H1 (cell line): ENCODE data around the gene OTP. TPM values are rescaled to one million over a fixed set of nuclear protein-coding genes. Genes with fewer than 3 reads are reported as not detected.

ENCODE experiments used
- CTCF ChIA-PET: fragments of 300-600 bp; sonication (Branson Sonifier 250); formaldehyde crosslinking; loops from one replicate; lab custom pipeline; 2021; ENCODE audit not compliant: partially characterized antibody; lab: Charles Lee
- POLR2A ChIA-PET: fragments of 300-600 bp; sonication (Branson Sonifier 250); formaldehyde crosslinking; loops from one replicate; lab custom pipeline; 2021; ENCODE audit warnings: inconsistent platforms; ENCODE audit not compliant: partially characterized antibody; lab: Charles Lee
- DNase-seq, 2 experiments: peaks; one replicate each; pipeline versions ENCODE4 v3.0.0 to v3.0.0-alpha.2; 2010 to 2022; ENCODE audit warnings: low spot score in 2 of 2, low read depth in 1 of 2, mixed read lengths in 1 of 2
- FAIRE-seq: peaks from 2 replicates; lab custom pipeline; 2011; peaks lifted over from hg19 to GRCh38; lab: Jason Lieb, UNC
- H2AFZ ChIP-seq: 2 replicates; pipeline ENCODE4 v1.8.1; 2012; ENCODE audit warnings: low read length, inconsistent platforms
- H2AK5ac ChIP-seq: 2 replicates; pipeline ENCODE4 v1.6.1; 2013; ENCODE audit warnings: low read depth, low read length
- H2BK120ac ChIP-seq: replicated peaks from 2 replicates; pipeline ENCODE3; 2013; ENCODE audit warnings: low read depth, low read length, inconsistent platforms
- H2BK12ac ChIP-seq: 2 replicates; pipeline ENCODE4 v1.6.1; 2013; ENCODE audit warnings: low read depth, low read length
- H2BK15ac ChIP-seq: 2 replicates; pipeline ENCODE4 v1.6.1; 2013; ENCODE audit warnings: low read length
- H2BK20ac ChIP-seq: 2 replicates; pipeline ENCODE4 v1.6.1; 2013; ENCODE audit warnings: low read length
- H2BK5ac ChIP-seq: 2 replicates; pipeline ENCODE4 v1.6.1; 2013; ENCODE audit warnings: low read depth, low read length
- H3K14ac ChIP-seq: 2 replicates; pipeline ENCODE4 v1.6.1; 2013; ENCODE audit warnings: inconsistent platforms; ENCODE audit not compliant: insufficient read length
- H3K18ac ChIP-seq: 2 replicates; pipeline ENCODE4 v1.6.1; 2013; ENCODE audit warnings: low read length; ENCODE audit errors: extremely low read depth
- H3K23ac ChIP-seq: 2 replicates; pipeline ENCODE4 v1.6.1; 2013; ENCODE audit warnings: inconsistent platforms; ENCODE audit not compliant: insufficient read length
- H3K23me2 ChIP-seq: 2 replicates; pipeline ENCODE4 v1.6.1; 2013; ENCODE audit warnings: low read depth, low read length
- H3K27ac ChIP-seq: 2 replicates; pipeline ENCODE4 v1.6.1; 2011; ENCODE audit warnings: low read depth, low read length, inconsistent platforms
- H3K27me3 ChIP-seq, 4 experiments: replicated peaks in 1 of 4; 1 replicate in 1 of 4; 2 replicates in 3 of 4; pipeline versions ENCODE4 v1.6.1 to v1.8.1; 2011 to 2013; ENCODE audit warnings: low read length in 3 of 4, mild to moderate bottlenecking in 3 of 4, inconsistent platforms in 2 of 4, mixed read lengths in 2 of 4, moderate library complexity in 1 of 4; ENCODE audit not compliant: control insufficient read depth in 3 of 4, insufficient read depth in 3 of 4; ENCODE audit errors: extremely low read depth in 1 of 4
- H3K36me3 ChIP-seq, 4 experiments: 2 replicates each; pipeline versions ENCODE4 v1.6.1 to v1.8.1; 2011 to 2013; ENCODE audit warnings: mild to moderate bottlenecking in 4 of 4, low read length in 3 of 4, moderate library complexity in 2 of 4, control low read depth in 1 of 4, inconsistent platforms in 1 of 4; ENCODE audit not compliant: insufficient read depth in 4 of 4, control insufficient read depth in 2 of 4
- H3K4ac ChIP-seq: replicated peaks from 2 replicates; pipeline ENCODE3; 2013; ENCODE audit warnings: low read length, low read depth, mixed read lengths, inconsistent platforms; ENCODE audit not compliant: insufficient read length
- H3K4me1 ChIP-seq, 4 experiments: replicated peaks in 1 of 4; 1 replicate in 1 of 4; 2 replicates in 3 of 4; pipeline versions ENCODE4 v1.6.1 to v1.8.1; 2011 to 2013; ENCODE audit warnings: low read length in 3 of 4, inconsistent platforms in 2 of 4, mixed read lengths in 1 of 4; ENCODE audit not compliant: insufficient read depth in 4 of 4, control insufficient read depth in 3 of 4
- H3K4me2 ChIP-seq, 2 experiments: 2 replicates each; pipeline versions ENCODE4 v1.6.1 to v1.8.1; 2011 to 2013; ENCODE audit warnings: low read depth in 2 of 2, low read length in 2 of 2, control low read depth in 1 of 2, inconsistent platforms in 1 of 2, mild to moderate bottlenecking in 1 of 2; ENCODE audit not compliant: insufficient read depth in 1 of 2
- H3K4me3 ChIP-seq, 4 experiments: fragments of 200-600, 300-600 bp in 1 of 4; sonication (generic), shearing (Covaris generic), sonication (Bioruptor Twin) in 1 of 4; 2 replicates each; pipeline versions ENCODE4 v1.5.1 to v1.8.1; 2011 to 2016; ENCODE audit warnings: low read length in 4 of 4, low read depth in 3 of 4, control low read depth in 2 of 4, inconsistent platforms in 2 of 4, mild to moderate bottlenecking in 2 of 4, mixed read lengths in 1 of 4, moderate library complexity in 1 of 4; ENCODE audit not compliant: insufficient read depth in 2 of 4; ENCODE audit errors: extremely low read depth in 1 of 4
- H3K56ac ChIP-seq: replicated peaks from 2 replicates; pipeline ENCODE3; 2013; ENCODE audit warnings: low read depth, mild to moderate bottlenecking, mixed read lengths, low read length, inconsistent platforms; ENCODE audit not compliant: insufficient read length
- H3K79me1 ChIP-seq: 2 replicates; pipeline ENCODE4 v1.6.1; 2013; ENCODE audit warnings: low read depth, low read length, control low read depth
- H3K79me2 ChIP-seq, 2 experiments: 2 replicates each; pipeline versions ENCODE4 v1.6.1 to v1.8.1; 2012 to 2013; ENCODE audit warnings: low read length in 2 of 2, mild to moderate bottlenecking in 2 of 2, inconsistent platforms in 1 of 2; ENCODE audit not compliant: insufficient read depth in 2 of 2, control insufficient read depth in 1 of 2
- H3K9ac ChIP-seq, 4 experiments: replicated peaks in 1 of 4; 1 replicate in 1 of 4; 2 replicates in 3 of 4; pipeline versions ENCODE4 v1.6.1 to v1.8.1; 2011 to 2013; ENCODE audit warnings: low read depth in 3 of 4, low read length in 3 of 4, control low read depth in 2 of 4, mild to moderate bottlenecking in 2 of 4, moderate library complexity in 2 of 4, inconsistent platforms in 1 of 4; ENCODE audit errors: extremely low read depth in 1 of 4
- H3K9me3 ChIP-seq, 2 experiments: 2 replicates each; pipeline versions ENCODE4 v1.6.1 to v1.8.1; 2012 to 2013; ENCODE audit warnings: mild to moderate bottlenecking in 2 of 2, moderate library complexity in 2 of 2, control low read depth in 1 of 2, inconsistent platforms in 1 of 2, low read depth in 1 of 2, low read length in 1 of 2, mixed read lengths in 1 of 2; ENCODE audit not compliant: insufficient read depth in 2 of 2
- H4K20me1 ChIP-seq, 2 experiments: replicated peaks in 1 of 2; 2 replicates each; pipeline versions ENCODE3 to v1.8.1; 2011 to 2013; ENCODE audit warnings: inconsistent platforms in 2 of 2, low read length in 2 of 2, mild to moderate bottlenecking in 1 of 2; ENCODE audit not compliant: insufficient read depth in 2 of 2, control insufficient read depth in 1 of 2
- H4K5ac ChIP-seq: 2 replicates; pipeline ENCODE4 v1.6.1; 2013; ENCODE audit warnings: low read length, low read depth, mixed read lengths, inconsistent platforms; ENCODE audit not compliant: insufficient read length
- H4K8ac ChIP-seq: 2 replicates; pipeline ENCODE4 v1.8.0; 2013; ENCODE audit warnings: mild to moderate bottlenecking, moderate library complexity, low read length, inconsistent platforms; ENCODE audit not compliant: insufficient read depth; ENCODE audit errors: extremely low read depth
- H4K91ac ChIP-seq: replicated peaks from 2 replicates; pipeline ENCODE3; 2013; ENCODE audit warnings: low read length, mixed read lengths, inconsistent platforms; ENCODE audit not compliant: insufficient read length
- CHD1 ChIP-seq: IDR thresholded peaks from 2 replicates; pipeline ENCODE4 v1.6.1; 2012; ENCODE audit warnings: low read depth, low read length, improper control_type of control experiment
- GABPA ChIP-seq: IDR thresholded peaks from 2 replicates; pipeline ENCODE4 v1.6.1; 2011; ENCODE audit warnings: mild to moderate bottlenecking, low read length, moderate library complexity, borderline replicate concordance; ENCODE audit not compliant: insufficient read depth
- KDM1A ChIP-seq: fragments of 200-600, 300-600 bp; sonication (generic); IDR thresholded peaks from 2 replicates; pipeline ENCODE4 v1.7.1; 2016; ENCODE audit warnings: mild to moderate bottlenecking, low read length, borderline replicate concordance
- PHF8 ChIP-seq: fragments of 200-600 bp; sonication (generic); conservative IDR thresholded peaks from 2 replicates; pipeline ENCODE4 v1.7.1; 2012; ENCODE audit warnings: low read depth, mild to moderate bottlenecking, inconsistent platforms, low read length, moderate library complexity
- RAD21 ChIP-seq, 2 experiments: IDR thresholded peaks in 1 of 2; conservative IDR thresholded peaks in 1 of 2; 2 replicates each; pipeline ENCODE4 v1.6.1; 2011; ENCODE audit warnings: low read depth in 2 of 2, low read length in 2 of 2, improper control_type of control experiment in 1 of 2, inconsistent platforms in 1 of 2, mild to moderate bottlenecking in 1 of 2, moderate library complexity in 1 of 2
- RFX5 ChIP-seq: IDR thresholded peaks from 2 replicates; pipeline ENCODE4 v1.6.1; 2011; ENCODE audit warnings: low read depth, low read length, improper control_type of control experiment, borderline replicate concordance
- SIN3A ChIP-seq, 2 experiments: IDR thresholded peaks in 1 of 2; conservative IDR thresholded peaks in 1 of 2; 2 replicates each; pipeline ENCODE4 v1.6.1; 2011 to 2012; ENCODE audit warnings: low read length in 2 of 2, improper control_type of control experiment in 1 of 2, low read depth in 1 of 2, mild to moderate bottlenecking in 1 of 2
- WGBS, 2 experiments: shearing (Covaris generic) in 1 of 2; methylation state at CpG; one replicate each; pipeline versions ENCODE4 v1.1.6 to v1.1.7; 2013 to 2015; ENCODE audit warnings: low lambda C conversion rate in 2 of 2, mixed read lengths in 2 of 2, inconsistent platforms in 1 of 2, low coverage in 1 of 2, missing lambda C conversion rate in 1 of 2; ENCODE audit not compliant: insufficient replicate concordance in 2 of 2, insufficient coverage in 1 of 2, insufficient read length in 1 of 2; ENCODE audit errors: extremely low coverage in 1 of 2, missing lambda C conversion rate in 1 of 2; 5-methylcytosine and 5-hydroxymethylcytosine counted together
- polyA plus RNA-seq, 7 experiments: library from polyadenylated mRNA; depleted of rRNA in 3 of 7; stranded (reverse) in 5 of 7; unstranded in 2 of 7; fragments of >200 nt in 5 of 7; fragments of 200-250 nt in 2 of 7; gene quantifications; 1 replicate in 5 of 7; 2 replicates in 1 of 7; 4 replicates in 1 of 7; pipeline versions ENCODE4 v1.2.1 to v1.2.3, GENCODE V29; 2011 to 2013; ENCODE audit warnings: missing spikeins in 2 of 7, mixed read lengths in 2 of 7
- total RNA-seq: library from RNA; stranded (reverse); fragmentation: NEBNext Ultra II Directional; extraction: Animal tissue kit (Norgen Biotek cat#: 25700); gene quantifications from 2 replicates; pipeline ENCODE4 v1.2.1, GENCODE V29; 2021

OTP gene
- total and polyA plus RNA-seq, 2 of the 8 experiments (the other 6 are each of a cell fraction or from before 2014, with no cell fraction given): not detected

DNA sequence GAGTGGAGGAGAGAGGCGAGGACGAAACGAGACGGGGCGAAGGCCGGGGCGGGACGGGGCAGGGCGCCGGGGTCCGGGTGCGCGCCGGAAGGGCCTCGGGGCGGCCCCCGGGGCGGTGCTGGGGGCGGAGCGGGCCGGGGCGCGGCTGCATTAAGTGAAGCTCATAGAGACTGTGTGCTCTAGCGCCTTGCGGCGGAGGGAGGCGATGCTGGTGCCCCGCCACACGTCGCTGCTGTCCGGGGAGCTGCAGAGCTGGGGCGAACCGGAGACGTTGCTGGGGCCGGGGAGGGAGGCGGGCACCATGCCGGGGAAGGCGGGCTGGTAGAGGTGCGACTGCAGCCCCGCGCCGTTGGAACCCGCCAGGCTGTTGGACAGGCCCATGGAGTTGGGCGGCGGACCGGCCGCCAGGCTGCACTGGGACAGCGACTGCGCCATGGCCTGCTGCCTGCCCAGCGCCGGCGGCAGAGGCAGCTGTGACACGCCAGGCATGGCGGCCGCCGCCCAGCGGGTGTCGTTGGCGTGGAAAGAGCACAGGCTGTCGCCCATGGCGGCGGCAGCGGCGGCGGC is 8.3 kb downstream of the OTP start:
- no peak overlapping the region for H3K18ac ChIP-seq
- peaks cover 75 to 100% (median 91%) of the 10 kb centered on the region in 4 experiments for H3K27me3 ChIP-seq
- no peak overlapping the region for H4K91ac ChIP-seq
- no peak overlapping the region; the same call in 1 of the 2 replicates for H2BK5ac ChIP-seq
- H2BK15ac ChIP-seq: no peak overlapping the region
- no peak overlapping the region for H3K14ac ChIP-seq
- FAIRE-seq: no peak
- H3K9ac ChIP-seq: no peak overlapping the region
- peaks cover 6 to 16% (median 7%) of the 10 kb centered on the region in 4 experiments; a peak in 6 of 7 replicates for H3K4me1 ChIP-seq
- no peaks in the 10 kb centered on the region; a peak in 1 of 8 replicates for H3K36me3 ChIP-seq
- H3K79me1 ChIP-seq: no peaks in the 10 kb centered on the region
- no peak overlapping the region for H2BK120ac ChIP-seq
- CTCF ChIA-PET: interaction anchor here (1.0 to 1.9 kb wide), 9 partner anchors 9 to 328 kb away, joined by 3 to 8 read pairs (median 4); partner anchors contain the start of gene OTP
- no peak overlapping the region for H2BK20ac ChIP-seq
- H3K56ac ChIP-seq: no peak overlapping the region
- no peak overlapping the region; the same call in 1 of the 2 replicates for H2AFZ ChIP-seq
- H3K23me2 ChIP-seq: peaks cover 16% of the 10 kb centered on the region; the same call in 1 of the 2 replicates
- H2AK5ac ChIP-seq: no peak overlapping the region
- H4K20me1 ChIP-seq: peaks cover 7 to 33% of the 10 kb centered on the region in 2 experiments
- H3K4me3 ChIP-seq: peak overlapping the region; percentile 29 to 58 (median 31)
- H3K23ac ChIP-seq: no peak overlapping the region
- no peak overlapping the region for H2BK12ac ChIP-seq
- no peak for DNase-seq
- no peak overlapping the region for H3K4ac ChIP-seq
- no peaks in the 10 kb centered on the region; a peak in 1 of 4 replicates for H3K9me3 ChIP-seq
- peak overlapping the region; percentile 90 to 95 for H3K4me2 ChIP-seq
- no peak overlapping the region for H4K5ac ChIP-seq
- POLR2A ChIA-PET: interaction anchor here (1.0 to 3.5 kb wide), 4 partner anchors 9 to 328 kb away, joined by 3 to 11 read pairs (median 4); partner anchors contain the start of gene OTP
- H3K79me2 ChIP-seq: no peaks in the 10 kb centered on the region
- WGBS, 2 experiments: 1% methylated on average over 20 of the region's 65 CpGs; no CpG with 5 or more reads in 1 of the 2 experiments
- no peak overlapping the region for H3K27ac ChIP-seq
- no peak overlapping the region for H4K8ac ChIP-seq
- no peak for TF ChIP-seq PHF8
- no peak for TF ChIP-seq KDM1A
- TF ChIP-seq CHD1: no peak
- no peak for TF ChIP-seq GABPA
- no peak for TF ChIP-seq RFX5
- no peak for TF ChIP-seq SIN3A (conservative IDR thresholded peaks at IDR 0.05 in 1 of 2, IDR thresholded peaks at IDR 0.05 in 1 of 2; ENCODE audit: low read depth in 1 of 2, low read length in 2 of 2)
- TF ChIP-seq RAD21 (IDR thresholded peaks at IDR 0.05 in 1 of 2, conservative IDR thresholded peaks at IDR 0.05 in 1 of 2; ENCODE audit: low read depth in 2 of 2, low read length in 2 of 2): peak in 1 of 2 experiments; percentile 5; a peak in 1 of 4 replicates
